ENCODE measurements around the gene ITGBL1. TPM values are rescaled to one million over a fixed set of nuclear protein-coding genes. Genes with fewer than 3 reads are reported as not detected.

Gene ITGBL1
- total and polyA plus RNA-seq, 2 of the 8 experiments (the other 6 are each of a cell fraction or from before 2014, with no cell fraction given): not detected

- TF ChIP-seq CHD7 (IDR thresholded peaks at IDR 0.05; ENCODE audit: insufficient replicate concordance, low read length) (no peak), CREB1 (IDR thresholded peaks at IDR 0.05) (no peak), BACH1 (IDR thresholded peaks at IDR 0.05; ENCODE audit: low read length) (no peak), YY1 (IDR thresholded peaks at IDR 0.05; ENCODE audit: low read depth, low read length) (no peak), NRF1 (IDR thresholded peaks at IDR 0.05; ENCODE audit: low read depth, low read length) (no peak)
Measured at GRCh38 chr13:101406791-101407190, 45.7 kb upstream of the ITGBL1 start (continued).
